Mucosa of descending colon (tissue), 3 donors: ENCODE results near the gene WDR46. TPM values are rescaled to one million over a fixed set of nuclear protein-coding genes. Genes with fewer than 3 reads are reported as not detected.
"Not testable (repeated sequence)": the region's sequence is repeated elsewhere in the genome, so short reads cannot be mapped to it uniquely, and the experiment has no call there.

Experiments used
- ATAC-seq: fragments of 200-7000 bp; cut with Tn5 transposase; one replicate; pipeline ENCODE4 v1.9.1; 2020; ENCODE audit warnings: mild to moderate bottlenecking, moderate library complexity
- DNase-seq, 3 donors: peaks; one replicate each; pipeline ENCODE4 v3.0.0-alpha.2; 2020
- H3K36me3 ChIP-seq: fragments of 200-600 bp; one replicate; pipeline ENCODE4 v1.8.0; 2021; ENCODE audit warnings: low read depth, mild to moderate bottlenecking
- H3K4me1 ChIP-seq: fragments of 200-600 bp; one replicate; pipeline ENCODE4 v1.8.0; 2021; ENCODE audit warnings: low read depth, mild to moderate bottlenecking
- H3K4me3 ChIP-seq: fragments of 200-600 bp; one replicate; pipeline ENCODE4 v1.8.0; 2021; ENCODE audit warnings: mild to moderate bottlenecking
- H3K9me3 ChIP-seq: fragments of 200-600 bp; one replicate; pipeline ENCODE4 v1.8.0; 2021; ENCODE audit warnings: mild to moderate bottlenecking
- CTCF ChIP-seq: fragments of 200-600 bp; IDR thresholded peaks from one replicate; pipeline ENCODE4 v1.8.0; 2022; ENCODE audit warnings: antibody characterized with exemption, mild to moderate bottlenecking
- intact Hi-C, 2 donors: fragments of 100-400 bp; cut with DNase I in 1 of 2; cut with micrococcal nuclease in 1 of 2; formaldehyde crosslinking; loops; one replicate each; pipeline versions ENCODE4 v1.11.0 to v1.11.1; 2022; cut with DNase I, micrococcal nuclease
- total RNA-seq, 3 donors: library from RNA; stranded (reverse); fragmentation: NEBNext Ultra II Directional in 2 of 3; extraction: Animal tissue kit (Norgen Biotek cat#: 25700) in 2 of 3; gene quantifications; one replicate each; pipeline versions ENCODE4 v1.2.1 to v1.2.4, GENCODE V29; 2021 to 2023
- donor health status: DM: no; HTN: no; CAD: no; lungs with moderate emphysema.
- donor health status: DM: no; HTN: no; CAD: no.
- donor health status: DM: no; HTN: yes; CAD: no.

The WDR46 gene
- total RNA-seq, 3 donors from 2014 or later: 25.5 to 37.9 (median 30.9) TPM

GRCh38 chr6:33276581-33276863, 12.5 kb downstream of the WDR46 start:
- no peak for TF ChIP-seq CTCF
- H3K4me3 ChIP-seq: no peak overlapping the region
- intact Hi-C loops: no loop called here
- DNase-seq: no peak
- ATAC-seq: no peak
- H3K36me3 ChIP-seq: no peaks in the 10 kb centered on the region
- H3K4me1 ChIP-seq: peaks cover 47% of the 10 kb centered on the region
- no peaks in the 10 kb centered on the region for H3K9me3 ChIP-seq

- ATAC-seq, intact Hi-C loops, H3K9me3 ChIP-seq, H3K4me3 ChIP-seq, H3K36me3 ChIP-seq, DNase-seq: not testable (repeated sequence)
- H3K4me1 ChIP-seq: peaks cover 47% of the 10 kb centered on the region
These were observed 13.1 kb downstream of the WDR46 start for GRCh38 chr6:33275795-33276580.

- intact Hi-C loops: no loop called here
- ATAC-seq (no peak), DNase-seq (no peak)
- H3K4me1 ChIP-seq: peaks cover 53% of the 10 kb centered on the region
- H3K9me3 ChIP-seq: no peaks in the 10 kb centered on the region
- H3K36me3 ChIP-seq: no peaks in the 10 kb centered on the region
- TF ChIP-seq CTCF: no peak
- no peak overlapping the region for H3K4me3 ChIP-seq
These were observed 14.8 kb downstream of the WDR46 start for GRCh38 chr6:33273924-33274902.

GRCh38 chr6:33273129-33273923, 15.7 kb downstream of the WDR46 start:
- no peak for DNase-seq
- intact Hi-C loops: no loop called here
- H3K4me3 ChIP-seq: no peak overlapping the region

More at GRCh38 chr6:33273129-33273923, 15.7 kb downstream of the WDR46 start:
- ATAC-seq: no peak
- Histone ChIP-seq H3K4me1 (peaks cover 53% of the 10 kb centered on the region), H3K36me3 (no peaks in the 10 kb centered on the region), H3K9me3 (no peaks in the 10 kb centered on the region)
- no peak for TF ChIP-seq CTCF
